Neural cell (in vitro differentiated cells): ENCODE measurements around the gene SLC12A8.

Experiments
- EZH2 ChIP-seq: fragments of 200-600, 300-800 bp; shearing (Covaris generic), sonication (generic); IDR thresholded peaks from 2 replicates; pipeline ENCODE4 v1.6.1; 2014; ENCODE audit warnings: antibody characterized with exemption, low read length, borderline replicate concordance, mild to moderate bottlenecking; ENCODE audit not compliant: insufficient read depth, poor library complexity, severe bottlenecking
- RAD21 ChIP-seq: fragments of 450-650 bp; conservative IDR thresholded peaks from 2 replicates; pipeline ENCODE4 v1.6.1; 2014; ENCODE audit warnings: antibody characterized with exemption, mild to moderate bottlenecking, moderate library complexity
- SMC3 ChIP-seq: fragments of 450-650 bp; conservative IDR thresholded peaks from 2 replicates; pipeline ENCODE4 v1.6.1; 2014; ENCODE audit warnings: antibody characterized with exemption, mild to moderate bottlenecking, moderate library complexity; ENCODE audit not compliant: poor library complexity
- TF ChIP-seq, protein P1 (sequence below): fragments of 450-650 bp; IDR thresholded peaks from 2 replicates; pipeline ENCODE4 v1.5.1; 2014; ENCODE audit warnings: antibody characterized with exemption, mild to moderate bottlenecking, moderate library complexity; ENCODE audit not compliant: poor library complexity, severe bottlenecking

- TF ChIP-seq, protein P1, sequence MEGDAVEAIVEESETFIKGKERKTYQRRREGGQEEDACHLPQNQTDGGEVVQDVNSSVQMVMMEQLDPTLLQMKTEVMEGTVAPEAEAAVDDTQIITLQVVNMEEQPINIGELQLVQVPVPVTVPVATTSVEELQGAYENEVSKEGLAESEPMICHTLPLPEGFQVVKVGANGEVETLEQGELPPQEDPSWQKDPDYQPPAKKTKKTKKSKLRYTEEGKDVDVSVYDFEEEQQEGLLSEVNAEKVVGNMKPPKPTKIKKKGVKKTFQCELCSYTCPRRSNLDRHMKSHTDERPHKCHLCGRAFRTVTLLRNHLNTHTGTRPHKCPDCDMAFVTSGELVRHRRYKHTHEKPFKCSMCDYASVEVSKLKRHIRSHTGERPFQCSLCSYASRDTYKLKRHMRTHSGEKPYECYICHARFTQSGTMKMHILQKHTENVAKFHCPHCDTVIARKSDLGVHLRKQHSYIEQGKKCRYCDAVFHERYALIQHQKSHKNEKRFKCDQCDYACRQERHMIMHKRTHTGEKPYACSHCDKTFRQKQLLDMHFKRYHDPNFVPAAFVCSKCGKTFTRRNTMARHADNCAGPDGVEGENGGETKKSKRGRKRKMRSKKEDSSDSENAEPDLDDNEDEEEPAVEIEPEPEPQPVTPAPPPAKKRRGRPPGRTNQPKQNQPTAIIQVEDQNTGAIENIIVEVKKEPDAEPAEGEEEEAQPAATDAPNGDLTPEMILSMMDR = no peak
- TF ChIP-seq EZH2 (no peak), RAD21 (no peak), SMC3 (no peak)
Observed at GRCh38 chr3:125151916-125152315, 60.6 kb downstream of the SLC12A8 start.
